Measurements from ENCODE around the gene WBP11.

GRCh38 chr12:14833952-14834351 lies 30.7 kb upstream of the WBP11 start:
- no peak for TF ChIP-seq EZH2 (IDR thresholded peaks at IDR 0.05; ENCODE audit: low read length, unreplicated experiment)
- TF ChIP-seq EZH2phosphoT487 (IDR thresholded peaks at IDR 0.05; ENCODE audit: borderline replicate concordance, low read length), result no peak
